Stomach (tissue), 4 donors: ENCODE data around the gene YJU2.

Experiments used
- CTCF ChIP-seq, 7 experiments: fragments of 450-650 bp in 4 of 7; fragments of 200-600 bp in 3 of 7; sonication (generic) in 3 of 7; IDR thresholded peaks; one replicate each; pipeline ENCODE4 v1.5.1; 2016 to 2019; ENCODE audit warnings: antibody characterized with exemption in 7 of 7, control low read depth in 2 of 7, mild to moderate bottlenecking in 1 of 7
- EP300 ChIP-seq: sonication (generic); formaldehyde crosslinking; IDR thresholded peaks from one replicate; pipeline ENCODE4 v1.6.1; 2017; ENCODE audit warnings: antibody characterized with exemption
- POLR2AphosphoS5 ChIP-seq, 3 donors: sonication (generic); formaldehyde crosslinking; IDR thresholded peaks; one replicate each; pipeline ENCODE4 v1.6.1; 2016; ENCODE audit warnings: antibody characterized with exemption in 3 of 3

- TF ChIP-seq EP300 (no peak), CTCF (IDR thresholded peaks at IDR 0.05) (no peak), POLR2AphosphoS5 (IDR thresholded peaks at IDR 0.05) (no peak)
These were observed 26.7 kb upstream of the YJU2 start for GRCh38 chr19:4220188-4220587.
